Stomach (tissue), 4 donors: ENCODE data around the gene NOTCH4.

Experiments
- CTCF ChIP-seq, 7 experiments: fragments of 450-650 bp in 4 of 7; fragments of 200-600 bp in 3 of 7; sonication (generic) in 3 of 7; IDR thresholded peaks; one replicate each; pipeline ENCODE4 v1.5.1; 2016 to 2019; ENCODE audit warnings: antibody characterized with exemption in 7 of 7, control low read depth in 2 of 7, mild to moderate bottlenecking in 1 of 7
- EP300 ChIP-seq: sonication (generic); formaldehyde crosslinking; IDR thresholded peaks from one replicate; pipeline ENCODE4 v1.6.1; 2017; ENCODE audit warnings: antibody characterized with exemption
- POLR2A ChIP-seq, 4 donors: fragments of 450-650 bp; IDR thresholded peaks; one replicate each; pipeline ENCODE4 v1.6.1; 2016; ENCODE audit warnings: antibody characterized with exemption in 4 of 4, control low read depth in 2 of 4, mild to moderate bottlenecking in 1 of 4, moderate library complexity in 1 of 4

DNA sequence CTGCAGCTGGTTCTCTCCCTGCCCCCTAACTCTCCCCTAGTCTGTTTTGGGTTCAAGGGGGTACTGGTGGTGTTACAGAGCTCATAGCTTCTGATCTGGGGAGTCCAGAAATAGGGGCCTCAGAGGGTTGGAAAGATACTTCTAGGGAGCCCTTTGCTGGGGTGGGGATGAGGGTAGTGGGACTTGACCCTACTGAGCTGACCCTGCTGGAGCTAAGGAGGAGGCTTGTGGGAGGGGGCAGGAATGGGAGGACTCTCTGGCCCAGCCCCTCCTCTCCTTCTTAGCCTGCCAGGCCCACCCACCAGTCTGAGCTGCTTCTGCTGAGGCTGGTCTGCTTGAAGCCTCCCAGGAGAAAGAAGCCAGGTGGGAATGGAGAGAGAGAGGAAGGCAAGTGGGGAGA is 59.6 kb downstream of the NOTCH4 start, which contains the start of gene EGFL8:
- no peak for TF ChIP-seq CTCF (IDR thresholded peaks at IDR 0.05)
- TF ChIP-seq EP300: no peak
- no peak for TF ChIP-seq POLR2A (IDR thresholded peaks at IDR 0.05)
